SK-N-SH (cell line): ENCODE measurements around the gene HOTAIR.

Source experiments
- CTCF ChIP-seq: fragments of 200-600 bp; sonication (generic); IDR thresholded peaks from 2 replicates; pipeline ENCODE4 v1.6.1; 2017; ENCODE audit warnings: antibody characterized with exemption, mild to moderate bottlenecking, moderate library complexity
- EP300 ChIP-seq, 2 experiments: IDR thresholded peaks; 2 replicates each; pipeline versions ENCODE4 v1.4.0 to v1.6.1; 2012; ENCODE audit warnings: borderline replicate concordance in 1 of 2, low read depth in 1 of 2, low read length in 1 of 2
- EZH2phosphoT487 ChIP-seq: fragments of 200-600 bp; sonication (generic); IDR thresholded peaks from 2 replicates; pipeline ENCODE4 v1.6.1; 2017; ENCODE audit warnings: low read depth, mixed run types, mild to moderate bottlenecking, antibody characterized with exemption, moderate library complexity, borderline replicate concordance
- FOXM1 ChIP-seq: IDR thresholded peaks from 2 replicates; pipeline ENCODE4 v1.4.0; 2012; ENCODE audit warnings: low read depth, mild to moderate bottlenecking
- GABPA ChIP-seq: IDR thresholded peaks from 2 replicates; pipeline ENCODE4 v1.4.0; 2012; ENCODE audit warnings: low read depth, mild to moderate bottlenecking
- PBX3 ChIP-seq: IDR thresholded peaks from 2 replicates; pipeline ENCODE4; 2012
- RCOR1 ChIP-seq: fragments of 150-350 bp; IDR thresholded peaks from 2 replicates; pipeline ENCODE4 v1.6.1; 2017; ENCODE audit warnings: antibody characterized with exemption, low read length
- TAF1 ChIP-seq: IDR thresholded peaks from 2 replicates; pipeline ENCODE4 v1.6.1; 2012; ENCODE audit warnings: low read depth, mild to moderate bottlenecking, low read length, moderate library complexity, borderline replicate concordance

GRCh38 chr12:53948650-53949593 lies 25.8 kb downstream of the HOTAIR start:
- no peak for TF ChIP-seq PBX3
- TF ChIP-seq CTCF = no peak
- no peak for TF ChIP-seq GABPA
- no peak for TF ChIP-seq EP300 (IDR thresholded peaks at IDR 0.05; ENCODE audit: borderline replicate concordance in 1 of 2, low read depth in 1 of 2, low read length in 1 of 2)
- TF ChIP-seq TAF1 = no peak
- no peak for TF ChIP-seq EZH2phosphoT487
- no peak for TF ChIP-seq FOXM1
- TF ChIP-seq RCOR1 = no peak
